Progenitor cell of endocrine pancreas (in vitro differentiated cells): ENCODE data around the gene OLFM4. TPM values are rescaled to one million over a fixed set of nuclear protein-coding genes. Genes with fewer than 3 reads are reported as not detected.
"Not testable (repeated sequence)": the region's sequence is repeated elsewhere in the genome, so short reads cannot be mapped to it uniquely, and the experiment has no call there.

Experiments
- DNase-seq: peaks from one replicate; pipeline ENCODE4 v3.0.0; 2021; ENCODE audit warnings: low spot score; ENCODE audit not compliant: unreplicated experiment
- H3K27ac Mint-ChIP-seq: 2 replicates; pipeline ENCODE4 v1.8.0; 2021; ENCODE audit warnings: mild to moderate bottlenecking, moderate library complexity, mixed read lengths
- H3K27me3 Mint-ChIP-seq: 2 replicates; pipeline ENCODE4 v1.8.0; 2021; ENCODE audit warnings: mixed read lengths
- H3K36me3 Mint-ChIP-seq: 2 replicates; pipeline ENCODE4 v1.8.0; 2022; ENCODE audit warnings: mixed read lengths; ENCODE audit not compliant: insufficient read depth
- H3K4me1 Mint-ChIP-seq: 2 replicates; pipeline ENCODE4 v1.8.0; 2021; ENCODE audit warnings: low read depth, mixed read lengths
- H3K4me3 Mint-ChIP-seq: 2 replicates; pipeline ENCODE4 v1.8.0; 2021; ENCODE audit warnings: low read depth, mild to moderate bottlenecking, moderate library complexity, mixed read lengths
- H3K9me3 Mint-ChIP-seq: 2 replicates; pipeline ENCODE4 v1.8.0; 2021; ENCODE audit warnings: low read depth, mixed read lengths
- total RNA-seq: library from RNA; stranded (reverse); gene quantifications from 2 replicates; pipeline ENCODE4 v1.2.1, GENCODE V29; 2021
- TF ChIP-seq, protein P1 (sequence below): fragments of 200-600 bp; sonication (generic); IDR thresholded peaks from one replicate; pipeline ENCODE4 v1.5.0; 2021; ENCODE audit warnings: antibody characterized with exemption, mild to moderate bottlenecking; ENCODE audit not compliant: unreplicated experiment

Gene OLFM4
- total RNA-seq, 1 donor from 2014 or later: not detected

DNA sequence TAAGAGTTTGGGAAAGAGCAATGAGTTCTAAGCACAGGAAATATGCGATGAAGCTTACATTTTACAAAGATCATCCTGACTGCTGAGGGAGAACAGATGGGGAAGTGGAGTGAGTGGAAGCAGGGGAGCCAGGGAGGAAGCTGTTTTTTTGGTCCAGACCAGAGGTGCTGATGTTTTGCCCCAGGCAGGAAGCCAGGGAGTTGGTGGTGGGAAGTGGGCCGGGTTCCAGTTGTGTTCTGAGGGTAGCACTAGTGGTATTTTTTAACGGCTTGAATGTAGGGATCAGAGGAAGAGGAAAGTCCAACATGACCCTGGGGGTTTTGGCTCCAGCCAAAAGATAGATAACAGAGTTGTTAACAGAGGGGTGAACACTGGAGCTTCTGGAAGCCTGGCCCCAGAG is 20.7 kb upstream of the OLFM4 start:
- H3K9me3 Mint-ChIP-seq: no peaks in the 10 kb centered on the region
- no peaks in the 10 kb centered on the region for H3K27me3 Mint-ChIP-seq
- H3K4me3 Mint-ChIP-seq: no peak overlapping the region
- TF ChIP-seq, protein P1, sequence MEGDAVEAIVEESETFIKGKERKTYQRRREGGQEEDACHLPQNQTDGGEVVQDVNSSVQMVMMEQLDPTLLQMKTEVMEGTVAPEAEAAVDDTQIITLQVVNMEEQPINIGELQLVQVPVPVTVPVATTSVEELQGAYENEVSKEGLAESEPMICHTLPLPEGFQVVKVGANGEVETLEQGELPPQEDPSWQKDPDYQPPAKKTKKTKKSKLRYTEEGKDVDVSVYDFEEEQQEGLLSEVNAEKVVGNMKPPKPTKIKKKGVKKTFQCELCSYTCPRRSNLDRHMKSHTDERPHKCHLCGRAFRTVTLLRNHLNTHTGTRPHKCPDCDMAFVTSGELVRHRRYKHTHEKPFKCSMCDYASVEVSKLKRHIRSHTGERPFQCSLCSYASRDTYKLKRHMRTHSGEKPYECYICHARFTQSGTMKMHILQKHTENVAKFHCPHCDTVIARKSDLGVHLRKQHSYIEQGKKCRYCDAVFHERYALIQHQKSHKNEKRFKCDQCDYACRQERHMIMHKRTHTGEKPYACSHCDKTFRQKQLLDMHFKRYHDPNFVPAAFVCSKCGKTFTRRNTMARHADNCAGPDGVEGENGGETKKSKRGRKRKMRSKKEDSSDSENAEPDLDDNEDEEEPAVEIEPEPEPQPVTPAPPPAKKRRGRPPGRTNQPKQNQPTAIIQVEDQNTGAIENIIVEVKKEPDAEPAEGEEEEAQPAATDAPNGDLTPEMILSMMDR: no peak
- H3K36me3 Mint-ChIP-seq: no peaks in the 10 kb centered on the region
- H3K27ac Mint-ChIP-seq: peak overlapping the region; percentile 1
- no peak for DNase-seq
- no peaks in the 10 kb centered on the region for H3K4me1 Mint-ChIP-seq

DNA sequence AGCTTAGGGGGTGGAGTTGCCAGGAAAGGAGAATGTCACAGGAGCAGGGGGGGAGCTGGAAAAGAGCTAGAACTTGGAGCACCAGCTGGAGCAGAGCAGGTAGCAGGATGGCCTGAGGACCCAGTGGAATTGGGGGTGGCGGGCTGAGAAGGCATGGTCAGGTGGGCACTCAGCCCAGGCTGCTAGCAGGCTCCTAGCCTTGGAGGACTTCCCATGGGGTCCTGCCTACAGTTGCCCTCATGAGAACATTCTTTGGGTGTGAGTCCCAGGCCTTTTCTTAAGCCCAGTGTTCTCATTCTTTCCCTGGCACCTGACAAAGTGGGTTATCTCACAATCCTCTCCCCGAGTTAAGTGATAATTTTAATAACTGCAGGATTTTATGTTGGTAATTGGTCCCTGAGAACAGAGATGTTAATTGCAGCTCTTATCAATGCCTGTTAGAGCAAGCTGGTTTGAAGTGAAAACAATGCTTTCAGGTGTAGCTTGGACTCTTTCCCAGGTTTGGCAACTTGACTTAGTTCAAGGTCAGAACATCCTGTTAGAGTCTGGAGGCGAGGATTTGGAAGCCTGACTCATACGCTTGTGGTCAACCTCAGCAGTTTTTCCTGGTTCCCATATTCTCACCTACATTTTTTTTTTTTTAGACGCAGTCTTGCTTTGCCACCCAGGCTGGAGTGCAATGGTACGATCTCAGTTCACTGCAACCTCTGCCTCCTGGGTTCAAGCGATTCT is 18.1 kb upstream of the OLFM4 start:
- Mint-ChIP-seq H3K27ac (no peak overlapping the region), H3K4me3 (no peak overlapping the region), H3K4me1 (peaks cover 2% of the 10 kb centered on the region), H3K27me3 (peaks cover 4% of the 10 kb centered on the region), H3K9me3 (no peaks in the 10 kb centered on the region), H3K36me3 (no peaks in the 10 kb centered on the region)
- TF ChIP-seq, protein P1: no peak
- no peak for DNase-seq

DNA sequence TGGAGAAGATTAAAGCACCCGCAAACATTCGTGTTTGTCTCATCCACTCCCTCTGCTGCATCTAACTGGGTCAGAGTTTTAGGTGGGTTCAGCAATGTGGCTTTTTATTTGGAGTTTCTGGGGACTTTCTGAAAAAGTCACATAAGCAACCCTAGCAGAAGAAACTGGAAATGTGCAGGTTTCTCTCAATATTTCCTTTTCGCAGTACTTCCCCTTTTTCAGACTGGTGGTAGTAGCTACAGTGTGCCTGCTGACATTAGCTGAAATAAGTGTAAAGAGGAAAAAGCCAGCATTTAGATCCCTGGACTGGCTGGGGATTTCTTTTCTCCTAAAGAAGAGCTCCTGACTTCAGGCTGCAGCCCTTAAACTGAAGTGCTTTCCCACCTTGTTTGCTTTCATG is 15.9 kb upstream of the OLFM4 start:
- Mint-ChIP-seq H3K9me3 (no peaks in the 10 kb centered on the region), H3K27ac (no peak overlapping the region), H3K27me3 (peaks cover 7% of the 10 kb centered on the region), H3K4me1 (peaks cover 2% of the 10 kb centered on the region), H3K4me3 (no peak overlapping the region), H3K36me3 (no peaks in the 10 kb centered on the region)
- no peak for DNase-seq
- TF ChIP-seq, protein P1: no peak

DNA sequence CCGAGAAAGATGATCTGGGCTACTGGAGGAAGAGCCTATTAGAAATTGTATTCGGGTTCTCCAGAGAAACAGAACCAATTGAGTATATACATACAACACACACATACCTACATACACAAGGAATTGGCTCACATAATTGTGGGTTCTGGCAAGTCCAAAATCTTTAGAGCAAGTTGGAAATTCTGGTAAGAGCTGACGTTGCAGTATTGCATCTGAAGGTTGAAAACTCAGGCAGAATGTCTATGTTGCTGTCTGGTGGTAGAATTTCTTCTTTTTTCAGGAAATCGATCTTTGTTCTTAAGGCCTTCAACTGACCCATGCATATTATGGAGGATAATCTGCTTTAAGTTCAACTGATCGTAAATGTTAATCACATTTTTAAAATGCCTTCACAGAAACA is 15.5 kb upstream of the OLFM4 start:
- no peaks in the 10 kb centered on the region for H3K36me3 Mint-ChIP-seq
- no peaks in the 10 kb centered on the region for H3K9me3 Mint-ChIP-seq
- H3K27ac Mint-ChIP-seq: no peak overlapping the region
- no peak overlapping the region for H3K4me3 Mint-ChIP-seq
- H3K27me3 Mint-ChIP-seq: peaks cover 7% of the 10 kb centered on the region
- TF ChIP-seq, protein P1: no peak
- DNase-seq: no peak
- peaks cover 2% of the 10 kb centered on the region for H3K4me1 Mint-ChIP-seq

DNA sequence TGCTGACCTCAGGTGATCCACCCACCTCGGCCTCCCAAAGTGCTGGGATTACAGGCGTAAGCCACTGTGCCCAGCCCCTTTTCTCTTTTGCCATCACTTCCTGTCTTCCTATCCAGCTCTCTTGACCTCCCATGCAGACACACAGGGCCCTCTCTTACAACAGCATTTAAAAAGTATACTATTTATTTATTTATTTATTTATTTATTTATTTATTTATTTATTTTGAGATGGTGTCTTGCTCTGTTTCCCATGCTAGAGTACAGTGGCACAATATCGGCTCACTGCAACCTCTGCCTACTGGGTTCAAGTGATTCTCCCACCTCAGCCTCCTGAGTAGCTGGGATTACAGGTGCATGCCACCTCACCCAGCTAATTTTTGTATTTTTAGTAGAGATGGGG is 14.6 kb upstream of the OLFM4 start:
- not testable (repeated sequence) for H3K27me3 Mint-ChIP-seq, H3K4me1 Mint-ChIP-seq, H3K9me3 Mint-ChIP-seq, H3K36me3 Mint-ChIP-seq, H3K27ac Mint-ChIP-seq, H3K4me3 Mint-ChIP-seq, DNase-seq
